Skeletal muscle cell (primary cell): Measurements from ENCODE around the gene SALL3.

Experiments used
- DNase-seq: peaks from one replicate; pipeline ENCODE4 v3.0.0-alpha.2; 2010; ENCODE audit warnings: low read depth
- H3K4me3 ChIP-seq: 2 replicates; pipeline ENCODE4 v1.5.1; 2011; ENCODE audit warnings: low read depth, mild to moderate bottlenecking, control low read depth, low read length, moderate library complexity

SALL3 gene

GRCh38 chr18:79048245-79048632 lies 68.6 kb downstream of the SALL3 start:
- DNase-seq = no peak
- no peak overlapping the region for H3K4me3 ChIP-seq

GRCh38 chr18:79049506-79049905 lies 69.9 kb downstream of the SALL3 start:
- DNase-seq = no peak
- no peak overlapping the region for H3K4me3 ChIP-seq
